Breast epithelium (tissue), 4 donors: Measurements from ENCODE around the gene SYNGR1. TPM values are rescaled to one million over a fixed set of nuclear protein-coding genes. Genes with fewer than 3 reads are reported as not detected.

Experiments used
- DNase-seq, 2 donors: peaks; one replicate each; pipeline ENCODE4 v3.0.0-alpha.2; 2019; ENCODE audit warnings: low spot score in 2 of 2
- H3K27ac ChIP-seq, 2 donors: fragments of 200-600 bp; sonication (generic) in 1 of 2; one replicate each; pipeline ENCODE4 v1.5.1; 2016 to 2019; ENCODE audit warnings: mild to moderate bottlenecking in 1 of 2
- H3K27me3 ChIP-seq, 2 donors: fragments of 200-600 bp; sonication (generic) in 1 of 2; one replicate each; pipeline versions ENCODE4 v1.5.1 to v1.6.0; 2017 to 2019; ENCODE audit warnings: control low read depth in 1 of 2, mild to moderate bottlenecking in 1 of 2
- H3K36me3 ChIP-seq: fragments of 200-600 bp; one replicate; pipeline ENCODE4 v1.5.1; 2019
- H3K4me1 ChIP-seq, 2 donors: fragments of 200-600 bp; sonication (generic); one replicate each; pipeline ENCODE4 v1.5.1; 2016 to 2019; ENCODE audit warnings: control low read depth in 1 of 2
- H3K4me3 ChIP-seq, 3 donors: fragments of 200-600 bp; sonication (generic); 1 replicate in 2 of 3; 2 replicates in 1 of 3; pipeline ENCODE4 v1.5.1; 2016 to 2019; ENCODE audit warnings: mild to moderate bottlenecking in 3 of 3, moderate library complexity in 2 of 3
- H3K9me3 ChIP-seq, 2 donors: fragments of 200-600 bp; sonication (generic) in 1 of 2; one replicate each; pipeline ENCODE4 v1.5.1; 2016 to 2019; ENCODE audit warnings: control low read depth in 1 of 2
- CTCF ChIP-seq, 3 donors: fragments of 450-650 bp; IDR thresholded peaks; one replicate each; pipeline ENCODE4 v1.5.1; 2016 to 2017; ENCODE audit warnings: antibody characterized with exemption in 3 of 3, mild to moderate bottlenecking in 3 of 3, moderate library complexity in 3 of 3
- POLR2A ChIP-seq: fragments of 450-650 bp; IDR thresholded peaks from one replicate; pipeline ENCODE4 v1.6.1; 2016; ENCODE audit warnings: antibody characterized with exemption, mild to moderate bottlenecking, moderate library complexity
- POLR2AphosphoS5 ChIP-seq, 3 donors: sonication (generic); formaldehyde crosslinking; IDR thresholded peaks; one replicate each; pipeline ENCODE4 v1.6.1; 2017; ENCODE audit warnings: antibody characterized with exemption in 3 of 3
- intact Hi-C: fragments of 100-400 bp; cut with DNase I; formaldehyde crosslinking; loops from one replicate; pipeline ENCODE4 v1.15.1; 2023; ENCODE audit warnings: low total_unique reads
- total RNA-seq, 3 donors: library from RNA; depleted of rRNA; stranded (reverse); fragments of >200 nt; gene quantifications; one replicate each; pipeline ENCODE4 v1.1.0, GENCODE V29; 2016

Gene SYNGR1
- total RNA-seq, 3 donors from 2014 or later = 6.9 to 22.3 (median 20.5) TPM

- Histone ChIP-seq H3K36me3 (peaks cover 5% of the 10 kb centered on the region), H3K4me1 (no peaks in the 10 kb centered on the region), H3K4me3 (no peak overlapping the region), H3K9me3 (no peaks in the 10 kb centered on the region), H3K27ac (no peak overlapping the region), H3K27me3 (no peaks in the 10 kb centered on the region)
- intact Hi-C loops = no loop called here
- no peak for DNase-seq
- TF ChIP-seq POLR2A (no peak), CTCF (IDR thresholded peaks at IDR 0.05) (no peak), POLR2AphosphoS5 (IDR thresholded peaks at IDR 0.05) (no peak)
Measured at GRCh38 chr22:39418696-39419095, 68.9 kb downstream of the SYNGR1 start.

- H3K9me3 ChIP-seq = no peaks in the 10 kb centered on the region
- TF ChIP-seq CTCF (IDR thresholded peaks at IDR 0.05) (no peak), POLR2AphosphoS5 (IDR thresholded peaks at IDR 0.05) (no peak), POLR2A (no peak)
- peaks cover 5% of the 10 kb centered on the region for H3K36me3 ChIP-seq
- intact Hi-C loops = no loop called here
- no peaks in the 10 kb centered on the region for H3K4me1 ChIP-seq
- DNase-seq = no peak
- no peak overlapping the region for H3K27ac ChIP-seq
- H3K27me3 ChIP-seq = no peaks in the 10 kb centered on the region
- no peak overlapping the region for H3K4me3 ChIP-seq
Measured at GRCh38 chr22:39419096-39419495, 69.3 kb downstream of the SYNGR1 start.

- TF ChIP-seq POLR2AphosphoS5 (IDR thresholded peaks at IDR 0.05) (no peak), CTCF (IDR thresholded peaks at IDR 0.05) (no peak), POLR2A (no peak)
- Histone ChIP-seq H3K4me1 (no peaks in the 10 kb centered on the region), H3K27ac (no peak overlapping the region), H3K36me3 (peaks cover 5% of the 10 kb centered on the region), H3K9me3 (no peaks in the 10 kb centered on the region), H3K27me3 (no peaks in the 10 kb centered on the region), H3K4me3 (no peak overlapping the region)
- intact Hi-C loops = no loop called here
- DNase-seq = no peak
Measured at GRCh38 chr22:39419911-39420310, 70.1 kb downstream of the SYNGR1 start.

GRCh38 chr22:39421691-39422090 lies 71.9 kb downstream of the SYNGR1 start:
- H3K36me3 ChIP-seq = peaks cover 5% of the 10 kb centered on the region
- no peaks in the 10 kb centered on the region for H3K27me3 ChIP-seq
- no peaks in the 10 kb centered on the region for H3K4me1 ChIP-seq
- no peak for DNase-seq
- no peaks in the 10 kb centered on the region for H3K9me3 ChIP-seq
- no peak overlapping the region for H3K4me3 ChIP-seq
- H3K27ac ChIP-seq = no peak overlapping the region
- intact Hi-C loops = no loop called here
- no peak for TF ChIP-seq POLR2AphosphoS5 (IDR thresholded peaks at IDR 0.05)
- TF ChIP-seq POLR2A = no peak
- no peak for TF ChIP-seq CTCF (IDR thresholded peaks at IDR 0.05)

- no peaks in the 10 kb centered on the region for H3K4me1 ChIP-seq
- H3K36me3 ChIP-seq = peaks cover 5% of the 10 kb centered on the region
- H3K4me3 ChIP-seq = no peak overlapping the region
- no peak for TF ChIP-seq CTCF (IDR thresholded peaks at IDR 0.05)
- TF ChIP-seq POLR2A = no peak
- TF ChIP-seq POLR2AphosphoS5 (IDR thresholded peaks at IDR 0.05) = no peak
- H3K27me3 ChIP-seq = no peaks in the 10 kb centered on the region
- no peak overlapping the region for H3K27ac ChIP-seq
- no peaks in the 10 kb centered on the region for H3K9me3 ChIP-seq
- no peak for DNase-seq
- intact Hi-C loops = no loop called here
Measured at GRCh38 chr22:39422101-39422500, 72.3 kb downstream of the SYNGR1 start.
